Measurements from ENCODE around the gene SDR9C7. TPM values are rescaled to one million over a fixed set of nuclear protein-coding genes. Genes with fewer than 3 reads are reported as not detected.
"Not testable (repeated sequence)": the region's sequence is repeated elsewhere in the genome, so short reads cannot be mapped to it uniquely, and the experiment has no call there.

Gene SDR9C7
- total RNA-seq, 1 donor from 2014 or later, result not detected

DNA sequence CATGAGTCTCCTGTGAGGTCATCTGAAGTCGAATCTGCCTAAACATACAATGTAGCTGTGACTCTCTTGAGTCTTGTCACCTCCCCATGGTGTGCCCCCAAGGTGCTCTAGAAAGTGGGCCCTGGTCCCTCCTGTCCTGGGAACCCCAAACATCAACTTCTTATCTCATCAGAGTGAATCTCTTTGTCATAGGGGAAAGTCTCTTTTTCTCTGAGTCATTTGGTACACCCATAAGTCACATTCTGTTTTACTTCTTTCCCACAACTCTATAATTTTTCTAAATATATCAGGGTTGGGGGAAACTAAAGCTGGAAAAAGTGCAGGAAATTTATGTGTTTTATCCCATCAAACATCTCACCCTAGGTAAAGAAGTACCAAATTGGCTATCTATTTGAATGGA lies 12.9 kb downstream of the SDR9C7 start:
- no peaks in the 10 kb centered on the region for H3K36me3 ChIP-seq (ENCODE audit: control insufficient read depth, insufficient read depth, low read length)
- no peak for DNase-seq (ENCODE audit: low read depth)
- TF ChIP-seq, protein P1, sequence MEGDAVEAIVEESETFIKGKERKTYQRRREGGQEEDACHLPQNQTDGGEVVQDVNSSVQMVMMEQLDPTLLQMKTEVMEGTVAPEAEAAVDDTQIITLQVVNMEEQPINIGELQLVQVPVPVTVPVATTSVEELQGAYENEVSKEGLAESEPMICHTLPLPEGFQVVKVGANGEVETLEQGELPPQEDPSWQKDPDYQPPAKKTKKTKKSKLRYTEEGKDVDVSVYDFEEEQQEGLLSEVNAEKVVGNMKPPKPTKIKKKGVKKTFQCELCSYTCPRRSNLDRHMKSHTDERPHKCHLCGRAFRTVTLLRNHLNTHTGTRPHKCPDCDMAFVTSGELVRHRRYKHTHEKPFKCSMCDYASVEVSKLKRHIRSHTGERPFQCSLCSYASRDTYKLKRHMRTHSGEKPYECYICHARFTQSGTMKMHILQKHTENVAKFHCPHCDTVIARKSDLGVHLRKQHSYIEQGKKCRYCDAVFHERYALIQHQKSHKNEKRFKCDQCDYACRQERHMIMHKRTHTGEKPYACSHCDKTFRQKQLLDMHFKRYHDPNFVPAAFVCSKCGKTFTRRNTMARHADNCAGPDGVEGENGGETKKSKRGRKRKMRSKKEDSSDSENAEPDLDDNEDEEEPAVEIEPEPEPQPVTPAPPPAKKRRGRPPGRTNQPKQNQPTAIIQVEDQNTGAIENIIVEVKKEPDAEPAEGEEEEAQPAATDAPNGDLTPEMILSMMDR (IDR thresholded peaks at IDR 0.05; ENCODE audit: insufficient read depth, low read length, poor library complexity, severe bottlenecking), result no peak
- H3K27me3 ChIP-seq (ENCODE audit: control insufficient read depth, insufficient read depth, low read length), result no peaks in the 10 kb centered on the region
- H3K4me3 ChIP-seq (ENCODE audit: low read depth, low read length), result no peak overlapping the region

DNA sequence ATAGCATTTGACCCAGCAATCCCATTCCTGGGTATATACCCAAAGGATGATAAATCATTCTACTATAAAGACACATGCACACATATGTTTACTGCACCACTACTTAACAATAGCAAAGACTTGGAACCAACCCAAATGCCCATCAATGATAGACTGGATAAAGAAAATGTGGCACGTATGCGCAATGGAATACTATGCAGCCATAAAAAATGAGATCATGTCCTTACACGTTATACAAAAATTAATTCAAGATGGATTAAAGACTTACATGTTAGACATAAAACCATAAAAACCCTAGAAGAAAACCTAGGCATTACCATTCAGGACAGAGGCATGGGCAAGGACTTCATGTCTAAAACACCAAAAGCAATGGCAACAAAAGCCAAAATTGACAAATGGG lies 16.1 kb downstream of the SDR9C7 start:
- DNase-seq (ENCODE audit: low read depth); H3K36me3 ChIP-seq (ENCODE audit: control insufficient read depth, insufficient read depth, low read length); H3K27me3 ChIP-seq (ENCODE audit: control insufficient read depth, insufficient read depth, low read length): not testable (repeated sequence)

GRCh38 chr12:56916996-56917333 lies 17.2 kb downstream of the SDR9C7 start:
- no peak for DNase-seq (ENCODE audit: low read depth)
- H3K27me3 ChIP-seq (ENCODE audit: control insufficient read depth, insufficient read depth, low read length), result no peaks in the 10 kb centered on the region
- no peaks in the 10 kb centered on the region for H3K36me3 ChIP-seq (ENCODE audit: control insufficient read depth, insufficient read depth, low read length)
- TF ChIP-seq, protein P1 (IDR thresholded peaks at IDR 0.05; ENCODE audit: insufficient read depth, low read length, poor library complexity, severe bottlenecking), result no peak
- no peak overlapping the region for H3K4me3 ChIP-seq (ENCODE audit: low read depth, low read length)

More for the DNA sequence above, 16.1 kb downstream of the SDR9C7 start:
- H3K4me3 ChIP-seq (ENCODE audit: low read depth, low read length), result not testable (repeated sequence)

DNA sequence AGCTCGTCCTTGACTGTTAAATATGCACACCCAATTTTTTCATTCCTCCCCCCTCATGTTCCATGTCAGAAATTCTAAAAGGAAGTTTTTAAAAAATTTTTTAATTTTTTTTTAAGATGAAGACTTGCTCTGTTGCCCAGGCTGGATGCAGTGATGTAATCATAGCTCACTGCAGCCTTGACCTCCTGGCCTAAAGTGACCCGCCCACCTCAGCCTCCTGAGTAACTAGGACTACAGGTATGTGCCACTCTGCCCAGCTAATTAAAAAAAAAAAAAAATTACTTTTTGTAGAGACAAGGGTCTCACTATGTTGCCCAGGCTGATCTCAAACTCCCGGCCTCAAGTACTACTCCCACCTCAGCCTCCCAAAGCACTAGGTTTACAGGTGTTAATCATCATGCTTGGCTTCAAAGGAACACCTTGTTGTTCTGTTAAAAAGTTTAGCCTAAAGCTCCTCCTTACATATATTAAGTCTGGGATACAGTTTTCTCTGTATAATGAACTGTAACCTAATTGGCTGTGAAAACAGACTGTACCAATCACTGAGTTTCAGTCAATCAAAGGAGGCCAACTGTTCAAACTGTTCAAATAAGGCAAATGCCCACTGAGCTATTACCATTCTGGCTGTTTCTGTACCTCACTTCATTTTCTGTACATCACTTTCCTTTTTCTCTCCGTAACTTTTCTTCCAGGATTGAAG lies 17.8 kb downstream of the SDR9C7 start:
- TF ChIP-seq, protein P1 (IDR thresholded peaks at IDR 0.05; ENCODE audit: insufficient read depth, low read length, poor library complexity, severe bottlenecking), result no peak
- DNase-seq (ENCODE audit: low read depth), result no peak
- H3K36me3 ChIP-seq (ENCODE audit: control insufficient read depth, insufficient read depth, low read length), result no peaks in the 10 kb centered on the region
- no peaks in the 10 kb centered on the region for H3K27me3 ChIP-seq (ENCODE audit: control insufficient read depth, insufficient read depth, low read length)
- no peak overlapping the region for H3K4me3 ChIP-seq (ENCODE audit: low read depth, low read length)

DNA sequence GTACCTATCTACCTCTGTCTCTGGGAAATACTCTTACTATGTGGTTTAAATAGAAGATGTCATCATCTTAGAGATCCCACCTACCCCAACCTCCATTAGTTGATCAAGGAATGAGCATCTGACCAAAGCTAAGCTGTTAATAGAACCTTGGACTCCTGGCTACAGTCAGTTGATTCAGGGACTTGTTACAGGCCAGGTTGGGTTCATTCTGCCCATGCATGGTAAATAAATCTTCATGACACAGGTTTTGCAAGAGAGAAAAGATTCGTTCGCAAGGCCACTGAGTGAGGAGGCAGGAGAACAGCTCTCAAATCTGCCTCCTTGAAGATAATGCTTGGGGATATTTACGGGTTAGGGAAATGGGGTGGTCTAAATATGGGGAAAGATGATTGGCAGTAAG lies 19.5 kb downstream of the SDR9C7 start:
- DNase-seq (ENCODE audit: low read depth), result no peak
- H3K27me3 ChIP-seq (ENCODE audit: control insufficient read depth, insufficient read depth, low read length), result no peaks in the 10 kb centered on the region

GRCh38 chr12:56914256-56914655 lies 20.0 kb downstream of the SDR9C7 start:
- TF ChIP-seq, protein P1 (IDR thresholded peaks at IDR 0.05; ENCODE audit: insufficient read depth, low read length, poor library complexity, severe bottlenecking), result no peak
- Histone ChIP-seq H3K36me3 (ENCODE audit: control insufficient read depth, insufficient read depth, low read length) (no peaks in the 10 kb centered on the region), H3K27me3 (ENCODE audit: control insufficient read depth, insufficient read depth, low read length) (no peaks in the 10 kb centered on the region), H3K4me3 (ENCODE audit: low read depth, low read length) (no peak overlapping the region)
- DNase-seq (ENCODE audit: low read depth), result no peak

More for the DNA sequence above, 19.5 kb downstream of the SDR9C7 start:
- Histone ChIP-seq H3K36me3 (ENCODE audit: control insufficient read depth, insufficient read depth, low read length) (no peaks in the 10 kb centered on the region), H3K4me3 (ENCODE audit: low read depth, low read length) (no peak overlapping the region)
- TF ChIP-seq, protein P1 (IDR thresholded peaks at IDR 0.05; ENCODE audit: insufficient read depth, low read length, poor library complexity, severe bottlenecking), result no peak

DNA sequence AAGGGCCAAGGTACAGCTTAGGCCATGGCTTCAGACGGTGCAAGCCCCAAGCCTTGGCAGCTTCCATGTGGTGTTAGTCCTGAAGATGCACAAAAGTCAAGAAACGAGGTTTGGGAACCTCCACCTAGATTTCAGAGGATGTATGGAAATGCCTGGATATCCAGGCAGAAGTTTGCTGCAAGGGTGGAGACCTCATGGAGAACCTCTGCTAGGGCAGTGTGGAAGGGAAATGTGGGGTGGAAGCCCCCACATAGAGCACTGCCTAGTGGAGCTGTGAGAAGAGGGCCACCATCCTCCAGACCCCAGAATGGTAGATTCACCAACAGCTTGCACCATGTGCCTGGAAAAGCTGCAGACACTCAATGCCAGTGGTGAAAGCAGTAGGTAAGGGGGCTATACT lies 24.8 kb downstream of the SDR9C7 start:
- H3K27me3 ChIP-seq (ENCODE audit: control insufficient read depth, insufficient read depth, low read length); DNase-seq (ENCODE audit: low read depth); H3K36me3 ChIP-seq (ENCODE audit: control insufficient read depth, insufficient read depth, low read length); H3K4me3 ChIP-seq (ENCODE audit: low read depth, low read length): not testable (repeated sequence)

Measured in kidney epithelial cell (primary cell).